ENCODE measurements around the gene RNF103.

GRCh38 chr2:86596118-86596517, 27.5 kb downstream of the RNF103 start:
- no peak for TF ChIP-seq EZH2 (IDR thresholded peaks at IDR 0.05; ENCODE audit: insufficient read depth, poor library complexity, severe bottlenecking)
- no peak for TF ChIP-seq EZH2phosphoT487 (IDR thresholded peaks at IDR 0.05; ENCODE audit: insufficient read depth, low read depth)

Data from GM23248 (cell line).